Measurements from ENCODE around the gene BMAL1.

The BMAL1 gene

DNA sequence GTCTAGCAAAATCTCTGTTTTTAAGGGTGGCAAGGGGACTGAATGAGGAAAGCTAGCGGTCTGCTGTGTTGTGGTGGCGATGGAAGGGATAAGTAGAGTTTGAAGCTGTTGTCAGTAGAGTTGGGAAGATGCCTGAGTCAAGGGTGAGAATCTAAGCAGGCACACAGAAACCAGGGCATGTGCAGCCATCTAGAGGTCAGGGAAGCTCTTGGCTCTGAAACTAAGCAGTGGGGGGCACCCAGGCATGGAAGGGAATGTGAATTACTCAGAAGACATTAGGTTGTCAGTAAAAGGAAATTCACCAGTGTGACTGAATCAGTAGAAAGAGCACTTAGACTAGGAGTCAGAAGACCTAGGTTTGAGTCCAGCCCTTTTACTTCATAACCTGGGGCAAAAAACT, 15.4 kb downstream of the BMAL1 start:
- no peak for DNase-seq

DNA sequence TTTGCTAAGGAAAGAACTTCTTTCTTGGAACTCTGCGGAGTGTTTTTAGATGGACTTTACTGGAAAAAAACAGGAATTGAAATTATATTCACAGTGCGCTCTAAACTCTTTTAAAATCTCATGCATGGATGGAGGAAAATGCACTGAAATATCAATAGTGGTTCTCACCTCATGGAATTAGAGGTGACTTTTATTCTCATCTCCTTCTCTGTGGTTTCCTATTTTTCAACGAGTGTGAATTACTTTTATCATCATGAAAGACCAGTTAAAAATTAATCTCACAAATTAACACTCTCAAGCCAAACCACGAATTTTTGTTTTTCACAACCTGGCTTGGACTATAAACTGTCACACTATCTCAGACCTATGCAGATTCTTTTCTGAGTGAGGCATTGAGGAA, 16.6 kb downstream of the BMAL1 start:
- no peak for DNase-seq

DNA sequence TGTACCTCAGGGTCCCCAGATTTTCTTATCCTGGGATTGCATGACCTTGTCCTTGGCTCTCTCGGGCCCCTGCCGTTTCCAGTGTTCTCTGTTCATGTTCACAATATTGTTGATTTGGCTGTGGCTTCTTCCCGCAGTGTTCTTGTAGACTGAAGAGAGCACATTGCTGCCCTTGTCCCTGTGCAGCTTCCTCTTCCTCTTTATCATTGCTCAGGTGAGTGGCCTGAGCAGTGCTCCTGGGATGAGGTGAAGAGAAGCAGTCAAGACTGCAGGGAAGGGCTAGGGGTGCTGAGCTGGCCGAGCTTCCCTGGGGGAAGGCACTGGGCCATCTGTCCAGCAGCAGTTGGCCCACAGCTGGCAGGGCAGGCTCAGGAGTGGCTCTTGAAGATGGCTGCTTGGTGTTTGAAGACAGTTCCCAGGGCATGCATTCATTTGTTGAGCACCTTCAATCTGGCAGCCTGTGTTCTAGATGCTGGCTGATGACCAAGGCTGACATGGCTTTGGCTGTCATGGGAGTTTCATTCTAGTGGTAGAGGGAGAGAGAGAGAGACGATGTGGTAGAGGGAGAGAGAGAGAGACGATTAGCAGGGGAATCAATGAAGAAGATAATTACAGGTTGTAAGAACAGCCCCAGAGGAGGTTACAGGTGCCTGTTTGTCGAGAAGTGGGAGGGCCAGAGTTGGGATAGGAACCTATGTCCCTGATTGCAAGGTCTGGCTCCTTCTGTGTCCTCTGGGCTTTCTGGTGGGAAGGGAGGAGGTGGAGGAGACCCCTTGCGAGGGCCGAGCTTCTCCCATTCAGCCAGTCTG, 17.4 kb downstream of the BMAL1 start:
- peak; percentile 69 for DNase-seq

DNA sequence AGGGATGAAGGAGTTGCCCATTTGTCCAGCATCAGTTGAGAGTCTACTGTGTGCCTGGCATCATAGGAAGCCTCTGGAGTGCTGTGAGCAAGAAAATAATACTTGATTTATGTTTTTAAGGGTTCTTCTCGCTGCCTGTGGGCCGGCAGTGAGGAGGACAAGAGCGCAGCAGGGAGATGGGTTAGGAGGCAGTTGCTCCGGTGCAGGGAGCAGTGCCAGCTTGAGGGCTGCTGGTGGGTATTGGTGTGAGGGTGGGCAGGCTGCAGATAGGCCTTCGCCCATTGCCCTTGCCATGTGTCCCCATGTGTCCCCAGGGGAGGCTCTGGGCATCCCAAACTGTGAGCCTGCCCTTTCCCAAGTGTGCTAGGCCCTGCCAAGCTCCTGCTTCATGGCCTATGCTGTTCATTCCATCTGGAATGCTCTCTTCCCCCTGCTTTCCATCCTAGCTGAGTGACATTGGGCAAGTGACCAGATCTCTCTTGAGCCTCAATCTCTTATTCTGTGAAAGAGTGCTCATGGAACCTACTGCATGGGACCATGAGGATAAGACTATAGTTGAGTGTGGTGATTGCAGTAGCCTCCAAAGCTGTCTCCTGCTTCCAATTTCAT, 19.8 kb downstream of the BMAL1 start:
- DNase-seq, result no peak

DNA sequence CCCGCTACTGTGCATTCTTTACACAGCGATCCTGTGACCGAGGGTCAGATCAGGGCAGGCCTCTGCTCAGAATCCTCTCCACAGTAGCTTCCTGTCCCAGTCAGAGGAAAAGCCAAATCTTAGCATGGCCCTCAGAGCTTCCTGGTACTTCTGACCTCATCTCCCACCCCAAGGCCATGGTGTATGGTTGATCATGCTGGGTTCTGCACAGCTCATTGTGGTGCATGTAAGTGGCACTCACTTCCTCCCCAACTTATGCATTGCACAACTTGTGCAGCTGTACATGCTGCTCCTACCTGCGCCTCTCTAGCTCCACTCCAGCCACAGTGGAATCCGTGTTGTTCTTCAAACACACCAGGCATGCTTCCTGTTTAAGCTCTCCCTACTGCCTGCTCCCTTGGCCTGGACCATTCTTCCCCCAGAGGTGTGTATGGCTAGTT, 20.3 kb downstream of the BMAL1 start:
- no peak for DNase-seq

DNA sequence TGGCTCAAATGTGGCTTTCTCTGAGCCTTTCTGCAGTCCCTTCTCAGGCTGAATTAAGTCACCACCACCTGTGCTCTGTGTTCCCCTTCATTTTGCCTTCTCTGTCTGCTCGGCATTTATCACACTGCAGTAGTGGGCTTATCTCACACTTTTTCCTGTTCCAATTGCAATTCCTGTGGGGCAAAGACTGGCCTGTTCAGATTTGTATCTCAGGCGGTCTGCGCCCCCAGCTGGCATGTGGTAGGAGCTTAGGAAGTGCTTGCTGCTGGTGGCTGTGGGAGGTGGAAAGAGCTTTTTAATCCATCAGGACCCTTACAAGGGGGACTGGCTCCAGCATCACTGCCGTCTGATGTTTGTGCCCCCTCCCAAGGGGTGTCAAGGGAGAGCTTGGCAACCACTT, 21.2 kb downstream of the BMAL1 start:
- no peak for DNase-seq

DNA sequence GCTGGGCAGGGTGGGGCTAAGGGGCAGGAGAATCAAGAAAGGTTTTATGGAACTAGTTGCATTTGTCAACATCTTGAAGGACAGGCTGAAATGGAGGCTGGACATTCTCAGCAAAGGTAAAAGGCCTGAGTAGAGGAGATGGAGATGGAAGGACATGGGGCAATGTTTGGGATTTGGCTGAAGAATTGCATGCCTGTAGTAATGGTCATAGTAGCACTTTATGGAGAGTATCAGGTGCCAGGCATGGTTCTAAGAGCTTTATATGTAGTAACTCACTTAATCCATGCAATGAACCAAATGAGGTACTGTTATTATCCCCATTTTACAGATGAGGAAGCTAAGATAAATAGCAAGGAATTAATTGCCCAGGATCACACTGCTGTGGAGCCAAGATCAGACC, 23.9 kb downstream of the BMAL1 start:
- no peak for DNase-seq

DNA sequence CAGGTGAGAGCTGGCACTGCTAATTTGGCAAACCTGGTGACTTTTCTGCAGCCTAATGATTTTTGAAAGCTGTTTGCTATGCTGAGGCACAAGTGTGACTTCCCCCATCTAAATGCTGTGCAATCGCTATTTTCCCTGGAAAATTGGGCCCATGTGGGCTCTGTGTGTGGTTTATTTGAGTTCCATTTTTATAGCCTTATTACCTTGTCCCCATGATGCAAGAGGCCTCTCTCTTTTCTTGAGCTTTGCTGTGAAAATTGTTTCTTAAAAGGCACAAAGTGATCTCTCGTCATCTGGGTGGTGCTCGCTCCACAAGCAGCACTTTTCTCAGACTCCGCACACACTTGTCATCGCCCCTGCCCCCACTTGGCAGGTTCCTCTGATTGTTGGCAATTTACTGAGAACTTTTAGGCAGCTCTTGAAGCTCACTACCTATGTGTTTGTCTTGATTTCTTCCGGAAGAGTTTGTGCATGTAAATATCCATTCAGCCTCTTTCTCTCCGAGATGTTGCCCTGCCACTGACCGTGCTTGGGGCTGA, 24.9 kb downstream of the BMAL1 start:
- no peak for DNase-seq

DNA sequence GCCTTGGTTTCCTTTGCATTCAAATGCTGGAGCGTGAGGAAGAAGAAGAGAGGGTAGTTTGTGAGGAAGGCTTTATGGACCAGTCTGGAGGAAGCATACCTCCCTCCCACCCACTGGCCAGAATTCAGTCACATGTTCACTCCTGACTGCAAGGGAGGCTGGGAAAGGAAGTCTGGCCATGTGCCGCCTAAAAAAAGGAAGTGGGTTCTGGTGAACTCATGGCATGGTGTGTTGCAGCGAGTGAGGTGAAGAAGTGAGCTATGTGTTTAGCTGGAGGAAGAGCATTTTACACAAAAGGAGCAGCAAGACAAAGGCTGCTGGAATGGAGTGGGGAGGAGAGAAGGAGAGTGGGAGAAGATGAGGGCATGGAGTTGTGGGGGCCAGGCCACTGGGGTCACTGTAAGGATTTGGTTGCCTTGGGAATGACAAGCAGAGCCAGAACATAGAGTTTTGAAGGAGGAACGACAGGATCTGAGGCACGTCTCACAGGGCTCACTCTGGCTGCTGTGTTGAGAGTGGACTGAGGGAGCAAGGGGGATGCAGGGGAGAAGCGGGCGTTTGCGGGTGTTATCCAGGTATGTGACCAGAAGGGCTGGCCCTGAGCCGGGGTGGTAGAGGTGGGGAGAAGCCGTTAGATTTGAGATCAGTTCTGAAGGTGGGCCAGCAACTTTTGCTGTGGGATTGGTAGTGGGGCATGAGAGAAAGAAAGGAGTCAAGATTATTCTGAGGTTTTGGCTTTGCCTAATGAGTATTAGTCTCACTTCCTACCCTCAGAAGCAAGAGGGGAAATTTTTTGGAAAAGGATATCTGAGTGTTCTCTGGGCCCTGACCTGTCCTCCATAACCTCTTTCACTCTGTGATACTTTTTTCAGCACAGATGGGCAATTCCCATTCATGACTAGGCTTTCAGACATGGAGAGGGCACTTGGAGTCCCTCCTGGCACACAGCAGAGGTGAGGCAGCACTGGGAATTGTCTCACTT, 26.4 kb downstream of the BMAL1 start:
- DNase-seq, result no peak

DNA sequence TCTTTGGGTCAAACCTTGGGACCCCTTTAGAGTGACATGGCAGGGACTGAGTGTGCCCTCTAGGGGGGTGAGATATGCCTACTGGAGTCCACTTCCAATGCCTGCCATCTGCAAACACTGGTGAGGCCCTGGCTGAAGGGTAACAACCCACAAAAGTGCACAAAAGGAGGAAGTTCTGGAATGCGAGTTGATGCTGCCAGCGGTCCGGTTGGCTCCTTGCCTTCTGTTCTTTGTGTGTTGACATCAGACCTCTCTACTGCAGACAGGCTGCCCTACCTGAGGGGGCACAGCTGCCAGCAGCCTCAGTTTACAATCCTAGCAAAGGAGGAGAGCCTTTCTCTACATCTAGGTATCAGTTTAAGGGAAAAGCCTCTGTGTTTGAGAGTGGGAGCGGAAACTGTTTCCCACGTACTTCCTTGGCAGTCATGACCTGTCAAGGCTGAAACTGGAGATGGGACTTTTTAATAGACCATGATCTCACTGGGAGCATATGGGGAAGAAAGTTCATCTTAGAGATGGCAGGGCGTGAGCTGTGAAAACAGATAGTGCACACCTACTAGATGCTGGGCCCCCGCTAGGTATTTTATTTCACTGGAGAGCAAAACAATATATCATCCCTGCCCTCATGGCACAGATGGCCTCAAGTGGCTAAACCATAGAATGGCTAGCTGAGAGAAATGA, 27.2 kb downstream of the BMAL1 start:
- no peak for DNase-seq

DNA sequence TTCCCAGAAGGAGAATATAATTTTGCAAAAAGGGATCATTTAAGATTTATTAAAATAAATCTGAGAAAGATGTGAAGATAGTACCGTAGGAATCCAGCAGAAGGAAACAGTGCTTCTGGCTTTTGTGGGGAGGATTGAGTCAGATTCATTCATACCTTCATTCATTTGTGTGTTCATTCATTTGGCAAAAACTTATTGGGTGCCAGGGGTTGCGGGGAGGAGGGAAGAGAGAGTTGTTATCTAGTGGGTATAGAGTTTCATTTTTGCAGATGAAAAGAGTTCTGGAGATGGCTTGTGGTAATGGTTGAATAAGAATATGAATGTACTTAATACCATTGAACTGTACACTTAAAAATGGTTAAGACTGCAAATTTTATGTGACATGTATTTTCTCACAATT, 31.1 kb downstream of the BMAL1 start:
- no peak for DNase-seq

DNA sequence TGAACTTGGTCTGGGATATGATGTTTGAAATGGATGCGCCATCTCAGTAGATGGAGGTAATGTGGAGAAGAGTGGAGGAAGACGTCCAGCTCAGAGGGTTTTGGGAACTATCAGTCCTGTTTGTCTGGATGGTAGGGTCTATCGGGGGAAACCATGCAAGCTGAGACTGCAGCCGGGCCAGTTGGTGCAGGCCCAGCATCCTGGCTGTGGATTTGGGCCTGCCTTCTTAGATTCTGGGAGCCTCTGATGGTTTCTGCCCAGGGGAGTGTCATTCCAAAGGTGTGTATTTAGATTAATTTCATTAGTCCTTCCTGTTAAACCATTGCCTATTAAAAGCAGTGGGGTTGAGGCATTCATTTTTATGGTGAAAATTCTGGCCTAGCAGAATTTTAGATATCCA, 31.6 kb downstream of the BMAL1 start:
- DNase-seq, result no peak

DNA sequence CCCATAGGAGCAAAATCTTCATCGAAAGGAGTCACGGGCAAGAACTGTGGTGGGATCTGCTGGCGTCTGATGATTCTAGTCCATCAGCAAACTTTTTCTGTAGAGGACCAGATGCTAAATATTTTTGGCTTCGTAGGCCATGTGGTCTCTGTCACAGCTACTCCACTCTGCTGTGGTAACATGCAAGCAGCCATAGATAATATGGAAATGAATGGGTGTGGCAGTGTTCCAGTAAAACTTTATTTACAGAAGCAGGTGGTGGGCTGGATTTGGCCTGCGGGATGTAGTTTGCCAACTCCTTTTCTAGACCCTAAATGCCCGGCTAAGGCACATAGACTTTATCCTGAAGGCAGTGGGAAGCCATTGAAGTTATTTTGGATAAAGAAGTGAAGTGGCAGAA, 32.9 kb downstream of the BMAL1 start:
- no peak for DNase-seq

DNA sequence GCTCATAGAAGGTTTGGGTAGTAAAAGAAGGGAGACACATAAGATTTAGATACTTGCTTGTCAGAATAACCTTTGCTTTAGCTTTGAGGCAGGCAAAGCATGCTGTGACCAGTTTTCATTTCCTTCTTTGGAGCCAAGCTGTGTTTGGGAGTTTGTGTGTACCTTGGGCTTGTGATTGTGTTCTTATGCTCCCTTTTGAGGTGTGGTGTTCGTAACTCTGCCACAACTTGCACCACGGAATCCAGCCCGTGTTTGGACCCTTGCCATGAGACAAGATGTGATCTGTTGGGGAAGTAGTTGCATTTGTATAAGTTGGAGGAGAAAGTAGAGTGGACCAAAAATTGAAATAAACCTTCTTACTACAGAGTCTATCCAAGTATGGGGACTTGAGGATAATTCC, 34.0 kb downstream of the BMAL1 start:
- no peak for DNase-seq

DNA sequence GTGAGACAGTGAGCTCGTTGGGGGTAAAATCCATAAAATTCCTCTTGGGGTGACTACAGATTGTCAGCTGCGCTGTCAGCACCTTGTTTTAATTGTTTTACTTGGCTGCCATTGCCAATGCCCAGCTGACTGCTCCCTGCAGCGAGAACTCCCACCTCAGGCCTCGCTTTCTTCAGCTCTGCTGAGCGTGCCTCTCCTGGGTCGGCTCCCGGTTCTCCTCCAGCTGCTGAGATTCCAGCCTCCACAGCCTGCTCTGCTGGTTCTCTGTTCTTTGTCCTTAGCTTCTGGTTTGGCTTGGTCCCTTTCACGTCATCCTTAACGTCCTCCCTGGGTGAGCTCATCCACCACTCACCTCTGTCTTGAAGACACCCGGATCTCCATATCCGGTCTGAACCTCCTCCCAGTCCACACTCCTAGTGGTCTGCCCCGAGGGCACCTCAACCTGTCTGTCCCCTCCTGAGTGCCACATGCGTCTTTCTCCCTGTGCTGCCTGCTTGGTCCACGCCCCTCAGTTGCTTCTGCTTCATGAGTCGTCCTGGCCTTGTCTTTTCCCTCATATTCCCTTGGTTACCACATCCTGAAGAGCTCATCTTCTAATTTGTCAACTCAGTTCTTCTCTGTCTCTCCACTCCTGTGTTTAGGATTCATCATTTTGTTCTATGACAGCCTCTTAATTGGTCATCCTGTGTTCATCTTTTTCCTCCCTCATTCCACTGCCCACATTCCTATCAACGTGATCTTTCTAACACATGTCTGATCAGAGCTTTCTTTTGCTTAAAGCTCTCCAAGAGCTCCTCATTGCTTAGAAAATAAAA, 35.6 kb downstream of the BMAL1 start:
- no peak for DNase-seq

DNA sequence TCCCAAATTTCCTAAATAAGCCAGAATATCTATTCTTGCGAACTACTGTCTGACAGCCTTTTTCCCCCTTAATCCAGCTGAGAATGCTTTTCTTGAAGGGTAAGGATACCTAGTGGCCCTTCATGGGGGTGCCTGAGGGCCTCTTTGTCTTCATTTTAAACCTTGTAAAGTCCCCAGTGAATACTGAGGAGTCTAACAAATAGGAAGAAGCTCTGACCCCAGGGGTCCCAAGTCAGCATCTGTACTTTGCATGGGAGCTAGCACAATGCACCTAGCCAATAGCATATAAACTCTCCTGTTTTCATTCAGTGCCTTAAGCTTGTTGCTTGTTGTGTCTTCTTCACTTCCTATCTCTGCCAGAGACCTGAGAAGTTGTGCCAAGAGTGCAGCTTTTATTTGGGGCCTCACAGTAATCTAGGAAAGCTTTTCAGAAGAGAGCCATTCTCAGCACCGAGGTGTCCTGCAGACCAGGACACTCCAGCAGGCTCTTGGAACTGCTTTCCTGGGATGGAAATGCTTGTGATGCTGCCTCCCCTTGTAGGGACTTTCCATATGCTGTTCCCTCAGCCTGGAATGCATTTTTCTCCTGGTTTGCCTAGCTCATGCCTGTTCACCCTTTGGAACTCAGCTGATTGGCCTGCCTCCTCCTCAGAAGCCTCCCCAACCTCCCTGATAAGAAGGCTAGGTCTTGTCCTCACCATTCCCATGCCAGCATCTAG, 37.2 kb downstream of the BMAL1 start:
- no peak for DNase-seq

DNA sequence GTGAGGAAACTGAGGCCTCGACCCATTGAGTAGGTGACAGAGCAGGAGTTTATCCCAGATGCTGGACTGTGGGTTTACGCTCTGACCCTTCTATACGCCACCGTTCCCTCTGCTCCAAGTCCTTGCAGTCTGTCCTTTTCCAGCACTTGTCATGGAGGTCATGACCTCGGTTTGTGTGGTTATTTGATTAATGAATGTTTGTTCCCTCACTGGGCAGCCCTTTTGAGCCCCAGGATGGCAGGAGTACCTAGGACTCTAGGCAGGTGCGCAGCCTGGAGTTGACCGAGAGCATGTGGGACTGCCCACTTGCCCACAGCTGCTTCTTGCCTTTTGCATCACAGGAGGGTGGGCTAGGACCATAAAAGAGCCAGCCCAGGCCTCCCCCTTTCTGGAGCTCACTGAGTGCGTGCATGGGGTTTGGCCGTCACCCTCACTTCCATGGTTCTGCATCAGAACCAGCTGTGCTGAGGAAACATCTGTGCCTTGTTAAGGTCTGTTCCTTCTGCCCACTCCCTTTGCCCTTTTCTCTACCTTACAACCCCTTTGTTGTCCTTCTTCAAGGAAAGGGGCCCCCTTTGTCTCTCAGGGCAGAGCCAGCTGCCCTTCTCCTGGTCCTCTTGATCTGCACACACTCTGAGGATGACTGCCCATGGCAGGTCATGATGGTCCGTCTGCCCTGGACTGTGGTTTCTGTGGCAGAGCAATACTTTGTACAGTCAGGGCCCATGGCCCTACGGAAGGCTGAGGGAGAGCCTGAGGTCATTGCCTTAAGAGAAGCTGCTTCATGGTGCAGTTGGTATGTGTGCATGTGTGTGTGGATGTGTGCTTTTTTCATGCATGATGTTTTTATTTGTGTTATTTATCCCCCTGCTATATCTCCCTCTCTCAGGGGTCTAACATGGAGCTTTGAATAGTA, 38.2 kb downstream of the BMAL1 start:
- no peak for DNase-seq

DNA sequence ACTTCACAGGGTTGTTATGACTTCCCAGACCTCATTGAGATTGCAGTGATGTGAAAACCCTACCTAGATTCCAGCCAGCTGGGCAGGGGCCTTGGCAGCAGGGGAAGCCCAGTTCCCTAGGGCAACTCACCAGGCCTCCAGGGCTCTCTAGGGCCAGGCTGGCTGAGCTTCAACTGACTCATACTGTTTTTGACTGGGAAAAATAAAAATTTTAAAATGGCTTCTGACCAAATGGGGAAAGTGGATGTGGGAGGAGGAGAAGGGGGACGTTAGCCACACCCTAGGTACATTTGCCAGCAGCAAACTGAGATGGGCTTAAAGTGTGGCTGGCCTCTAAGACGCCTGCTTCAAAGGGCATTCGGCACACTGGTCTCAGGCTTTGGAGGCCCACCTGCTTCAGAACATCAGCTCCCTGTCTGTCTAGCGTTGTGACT, 39.0 kb downstream of the BMAL1 start:
- DNase-seq, result no peak

DNA sequence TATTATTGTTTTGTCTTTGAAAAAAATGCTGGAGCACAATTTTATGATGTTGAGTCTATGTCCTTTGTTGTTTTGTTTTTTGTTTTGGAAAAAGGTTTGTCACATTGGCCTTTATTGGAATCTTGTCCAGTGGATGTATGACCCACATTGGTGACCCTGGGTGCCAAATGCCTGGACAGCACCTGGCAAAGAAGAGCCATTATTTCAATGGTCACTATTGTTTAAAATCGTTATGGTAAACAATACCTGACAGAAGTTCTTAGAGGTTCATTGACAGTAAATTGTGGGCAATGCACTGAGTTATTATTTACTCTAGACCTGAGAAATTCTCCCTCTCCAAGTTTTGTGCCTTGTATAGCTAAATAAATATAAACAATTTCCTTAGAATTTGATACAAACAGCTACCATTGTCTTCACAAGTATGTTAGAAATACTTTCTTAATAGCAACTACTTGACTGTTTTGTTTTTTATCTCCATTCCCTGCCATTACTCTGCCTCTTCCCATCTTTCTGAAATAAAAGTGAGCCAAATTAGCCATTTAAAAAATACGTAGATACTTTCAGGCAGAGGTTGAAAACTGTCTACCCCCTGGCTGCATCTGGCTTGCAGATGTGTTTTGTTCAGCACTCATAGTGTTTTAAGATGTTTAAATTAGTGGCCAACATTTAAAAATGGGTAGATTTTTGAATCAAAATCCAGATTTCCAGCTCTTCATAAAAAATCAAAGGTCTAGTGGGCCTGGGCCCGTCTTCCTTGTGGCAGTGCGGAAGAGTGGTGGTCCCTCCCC, 39.9 kb downstream of the BMAL1 start:
- DNase-seq, result no peak
